GM10266 (cell line): ENCODE measurements around the gene MED13L.

Experiments
- DNase-seq: peaks from one replicate; pipeline ENCODE4 v3.0.0; 2012; ENCODE audit errors: extremely low spot score
- CTCF ChIP-seq: IDR thresholded peaks from 2 replicates; pipeline ENCODE4 v1.5.1; 2012; ENCODE audit warnings: mild to moderate bottlenecking, low read depth; ENCODE audit not compliant: control insufficient read depth, insufficient read depth; ENCODE audit errors: missing control alignments

MED13L gene

GRCh38 chr12:116201908-116202307, 75.6 kb downstream of the MED13L start:
- TF ChIP-seq CTCF, result no peak
- no peak for DNase-seq

DNA sequence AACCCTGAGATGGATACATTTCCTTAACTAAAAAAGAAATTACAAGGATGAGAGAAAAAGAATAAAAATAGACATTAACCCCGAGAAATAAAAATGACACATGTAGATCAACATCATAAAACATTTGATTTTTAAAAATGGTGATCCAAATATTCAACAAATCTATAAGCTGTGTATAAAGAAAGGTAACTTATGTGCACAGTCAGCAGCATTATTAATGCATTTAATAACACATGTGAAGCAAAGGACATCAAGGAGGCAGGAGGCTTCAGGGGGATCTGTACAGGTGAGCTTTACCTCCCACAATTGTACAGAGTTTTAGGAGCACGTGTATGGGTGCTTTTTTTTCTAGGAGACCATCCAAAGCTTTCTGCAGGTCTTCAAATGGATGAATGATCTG, 76.1 kb downstream of the MED13L start:
- no peak for DNase-seq
- no peak for TF ChIP-seq CTCF

- no peak for DNase-seq
- no peak for TF ChIP-seq CTCF
These were observed 76.7 kb downstream of the MED13L start for GRCh38 chr12:116200812-116201211.

GRCh38 chr12:116199160-116199706, 78.3 kb downstream of the MED13L start:
- no peak for DNase-seq
- TF ChIP-seq CTCF, result no peak

DNA sequence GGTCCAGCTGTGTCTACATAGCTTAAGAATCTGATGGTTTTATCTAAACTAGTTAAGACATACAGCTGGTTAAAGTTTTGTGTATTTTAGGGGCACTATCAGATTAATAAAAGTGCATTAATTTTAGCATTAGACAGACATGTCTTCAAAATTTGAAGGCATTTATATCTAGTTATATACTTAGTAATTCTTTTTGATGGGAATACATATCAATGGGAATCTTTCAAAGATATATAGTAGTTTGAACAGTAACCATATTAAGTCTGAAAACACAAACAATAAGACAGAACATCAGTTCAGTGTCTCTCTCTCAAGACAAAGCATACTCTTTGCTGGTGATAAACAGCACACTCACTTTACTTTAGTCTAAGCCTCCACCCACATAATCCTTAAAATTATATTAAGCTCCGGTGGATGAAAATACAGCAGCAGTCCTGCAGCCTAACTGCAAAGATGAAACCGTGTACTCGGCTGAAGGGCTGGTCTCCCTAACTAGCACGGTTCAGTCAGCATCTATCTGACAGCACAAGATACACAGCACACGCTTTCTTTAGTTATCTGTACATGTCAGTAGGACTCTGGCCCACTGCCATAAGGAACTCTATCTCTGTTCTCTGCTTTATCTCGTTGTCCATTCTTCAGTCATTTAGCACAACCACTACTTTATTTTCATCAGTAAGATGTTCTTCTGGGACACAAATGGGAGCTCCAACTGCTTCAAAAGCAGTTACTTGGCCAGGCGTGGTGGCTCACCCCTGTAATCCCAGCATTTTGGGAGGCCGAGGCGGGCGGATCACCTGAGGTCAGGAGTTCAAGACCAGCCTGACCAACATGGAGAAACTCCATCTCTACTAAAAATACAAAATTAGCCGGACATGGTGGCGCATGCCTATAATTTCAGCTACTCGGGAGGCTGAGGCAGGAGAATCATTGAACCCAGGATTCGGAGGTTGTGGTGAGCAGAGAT, 80.5 kb downstream of the MED13L start:
- TF ChIP-seq CTCF, result no peak
- DNase-seq, result no peak

DNA sequence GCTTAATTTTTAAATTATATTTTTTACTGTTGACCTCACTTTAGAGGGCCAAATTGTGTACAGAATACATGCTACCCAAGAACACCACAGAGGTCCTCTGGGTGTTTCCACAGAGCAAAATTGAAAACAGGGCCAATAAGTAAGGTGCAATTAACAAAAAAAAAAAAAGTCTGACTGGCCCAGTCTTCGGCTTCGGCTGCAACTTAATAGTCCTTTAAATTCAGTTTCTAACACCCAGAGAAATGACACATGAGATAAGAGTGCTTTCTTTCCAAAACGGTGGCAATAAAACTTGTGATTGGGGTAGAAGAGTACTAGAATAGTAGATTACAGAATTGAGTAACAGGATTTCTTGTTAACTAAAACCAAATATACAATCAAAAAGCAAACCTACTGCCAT, 81.3 kb downstream of the MED13L start:
- no peak for TF ChIP-seq CTCF
- no peak for DNase-seq

DNA sequence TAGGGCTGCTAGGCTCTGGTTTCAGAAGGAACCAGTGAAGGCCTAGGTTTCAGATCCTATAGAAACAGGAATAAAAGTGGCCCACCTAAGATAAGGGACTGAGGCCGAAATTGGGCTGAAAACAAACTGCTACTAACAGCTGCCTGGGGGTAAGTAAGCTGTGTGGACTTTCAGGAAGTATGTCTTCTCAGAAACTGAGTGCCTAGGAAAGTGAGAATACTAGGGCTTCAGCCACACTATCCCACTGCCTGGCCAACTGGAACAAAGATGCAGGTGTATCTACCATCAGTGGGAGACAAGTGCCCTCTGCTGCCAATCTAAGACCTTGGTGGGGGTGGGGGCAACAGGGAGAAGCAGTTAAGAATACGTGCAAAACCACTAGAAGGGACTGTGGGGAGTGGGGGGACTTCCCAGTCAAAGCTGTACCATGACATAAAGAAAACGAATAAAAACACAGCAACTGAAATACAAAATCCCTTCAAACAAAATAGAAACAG, 82.5 kb downstream of the MED13L start:
- TF ChIP-seq CTCF, result peak; percentile 34
- DNase-seq, result peak; percentile 56
